ENCODE data around the gene FSCN2. TPM values are rescaled to one million over a fixed set of nuclear protein-coding genes. Genes with fewer than 3 reads are reported as not detected.

Gene FSCN2
- total RNA-seq, 1 experiment from 2014 or later = 0.63 TPM

- no peaks in the 10 kb centered on the region for H3K36me3 ChIP-seq (ENCODE audit: insufficient read depth, low read length)
- no peak overlapping the region for H3K4me2 ChIP-seq (ENCODE audit: low read depth, low read length, poor library complexity, severe bottlenecking)
- no peak for DNase-seq
- no peaks in the 10 kb centered on the region for H4K20me1 ChIP-seq (ENCODE audit: insufficient read depth, low read depth, low read length)
- no peak overlapping the region for H3K9ac ChIP-seq (ENCODE audit: low read length)
- H3K79me2 ChIP-seq (ENCODE audit: low read length) = no peaks in the 10 kb centered on the region
- peaks cover 9% of the 10 kb centered on the region for H3K4me1 ChIP-seq (ENCODE audit: low read length)
- no peaks in the 10 kb centered on the region for H3K9me2 ChIP-seq (replicated peaks; ENCODE audit: insufficient read depth, low read length)
- H3K4me3 ChIP-seq (ENCODE audit: low read length) = no peak overlapping the region
- H3K27ac ChIP-seq (ENCODE audit: low read length) = no peak overlapping the region
- H3K9me3 ChIP-seq (ENCODE audit: low read length) = no peaks in the 10 kb centered on the region
- H3K27me3 ChIP-seq (ENCODE audit: low read length) = no peaks in the 10 kb centered on the region
- H2AFZ ChIP-seq (ENCODE audit: low read length) = no peak overlapping the region
Measured at GRCh38 chr17:81483085-81483861, 44.9 kb upstream of the FSCN2 start.

GRCh38 chr17:81483862-81484194, 44.3 kb upstream of the FSCN2 start:
- H4K20me1 ChIP-seq (ENCODE audit: insufficient read depth, low read depth, low read length) = no peaks in the 10 kb centered on the region
- no peak overlapping the region for H2AFZ ChIP-seq (ENCODE audit: low read length)
- H3K79me2 ChIP-seq (ENCODE audit: low read length) = no peaks in the 10 kb centered on the region
- no peak overlapping the region for H3K9ac ChIP-seq (ENCODE audit: low read length)
- H3K9me3 ChIP-seq (ENCODE audit: low read length) = no peaks in the 10 kb centered on the region
- H3K27me3 ChIP-seq (ENCODE audit: low read length) = no peaks in the 10 kb centered on the region
- no peaks in the 10 kb centered on the region for H3K36me3 ChIP-seq (ENCODE audit: insufficient read depth, low read length)
- H3K27ac ChIP-seq (ENCODE audit: low read length) = no peak overlapping the region
- peaks cover 9% of the 10 kb centered on the region for H3K4me1 ChIP-seq (ENCODE audit: low read length)
- peak overlapping the region; percentile 69 for H3K4me2 ChIP-seq (ENCODE audit: low read depth, low read length, poor library complexity, severe bottlenecking)
- no peak for DNase-seq
- H3K4me3 ChIP-seq (ENCODE audit: low read length) = no peak overlapping the region
- H3K9me2 ChIP-seq (replicated peaks; ENCODE audit: insufficient read depth, low read length) = no peaks in the 10 kb centered on the region

GRCh38 chr17:81484195-81484979, 43.8 kb upstream of the FSCN2 start:
- H3K36me3 ChIP-seq (ENCODE audit: insufficient read depth, low read length) = no peaks in the 10 kb centered on the region
- H3K4me1 ChIP-seq (ENCODE audit: low read length) = peaks cover 9% of the 10 kb centered on the region
- H3K4me3 ChIP-seq (ENCODE audit: low read length) = peak overlapping the region; percentile 51
- H4K20me1 ChIP-seq (ENCODE audit: insufficient read depth, low read depth, low read length) = no peaks in the 10 kb centered on the region
- no peaks in the 10 kb centered on the region for H3K9me3 ChIP-seq (ENCODE audit: low read length)
- H2AFZ ChIP-seq (ENCODE audit: low read length) = peak overlapping the region; percentile 79
- no peaks in the 10 kb centered on the region for H3K27me3 ChIP-seq (ENCODE audit: low read length)
- H3K27ac ChIP-seq (ENCODE audit: low read length) = no peak overlapping the region
- DNase-seq = peak; percentile 94
- no peaks in the 10 kb centered on the region for H3K9me2 ChIP-seq (replicated peaks; ENCODE audit: insufficient read depth, low read length)
- H3K79me2 ChIP-seq (ENCODE audit: low read length) = no peaks in the 10 kb centered on the region
- peak overlapping the region; percentile 63 for H3K9ac ChIP-seq (ENCODE audit: low read length)
- peak overlapping the region; percentile 69 for H3K4me2 ChIP-seq (ENCODE audit: low read depth, low read length, poor library complexity, severe bottlenecking)

- H3K4me1 ChIP-seq (ENCODE audit: low read length) = peaks cover 9% of the 10 kb centered on the region
- H3K36me3 ChIP-seq (ENCODE audit: insufficient read depth, low read length) = no peaks in the 10 kb centered on the region
- no peak overlapping the region for H3K4me2 ChIP-seq (ENCODE audit: low read depth, low read length, poor library complexity, severe bottlenecking)
- H3K9me3 ChIP-seq (ENCODE audit: low read length) = no peaks in the 10 kb centered on the region
- no peak overlapping the region for H2AFZ ChIP-seq (ENCODE audit: low read length)
- no peaks in the 10 kb centered on the region for H3K9me2 ChIP-seq (replicated peaks; ENCODE audit: insufficient read depth, low read length)
- H3K27me3 ChIP-seq (ENCODE audit: low read length) = no peaks in the 10 kb centered on the region
- H3K79me2 ChIP-seq (ENCODE audit: low read length) = no peaks in the 10 kb centered on the region
- no peak overlapping the region for H3K9ac ChIP-seq (ENCODE audit: low read length)
- DNase-seq = no peak
- H3K27ac ChIP-seq (ENCODE audit: low read length) = no peak overlapping the region
- H4K20me1 ChIP-seq (ENCODE audit: insufficient read depth, low read depth, low read length) = no peaks in the 10 kb centered on the region
- no peak overlapping the region for H3K4me3 ChIP-seq (ENCODE audit: low read length)
Measured at GRCh38 chr17:81486199-81486810, 41.9 kb upstream of the FSCN2 start.

GRCh38 chr17:81487089-81487486, 41.1 kb upstream of the FSCN2 start:
- Histone ChIP-seq H3K4me2 (ENCODE audit: low read depth, low read length, poor library complexity, severe bottlenecking) (no peak overlapping the region), H3K9me2 (replicated peaks; ENCODE audit: insufficient read depth, low read length) (no peaks in the 10 kb centered on the region), H3K36me3 (ENCODE audit: insufficient read depth, low read length) (no peaks in the 10 kb centered on the region), H3K9ac (ENCODE audit: low read length) (no peak overlapping the region), H4K20me1 (ENCODE audit: insufficient read depth, low read depth, low read length) (no peaks in the 10 kb centered on the region), H3K27ac (ENCODE audit: low read length) (no peak overlapping the region), H3K9me3 (ENCODE audit: low read length) (no peaks in the 10 kb centered on the region), H3K4me3 (ENCODE audit: low read length) (no peak overlapping the region), H2AFZ (ENCODE audit: low read length) (no peak overlapping the region), H3K4me1 (ENCODE audit: low read length) (peaks cover 9% of the 10 kb centered on the region), H3K79me2 (ENCODE audit: low read length) (no peaks in the 10 kb centered on the region), H3K27me3 (ENCODE audit: low read length) (no peaks in the 10 kb centered on the region)
- no peak for DNase-seq

- Histone ChIP-seq H3K4me3 (ENCODE audit: low read length) (no peak overlapping the region), H3K9ac (ENCODE audit: low read length) (no peak overlapping the region), H2AFZ (ENCODE audit: low read length) (no peak overlapping the region), H3K36me3 (ENCODE audit: insufficient read depth, low read length) (no peaks in the 10 kb centered on the region), H4K20me1 (ENCODE audit: insufficient read depth, low read depth, low read length) (no peaks in the 10 kb centered on the region), H3K4me1 (ENCODE audit: low read length) (peaks cover 9% of the 10 kb centered on the region), H3K4me2 (ENCODE audit: low read depth, low read length, poor library complexity, severe bottlenecking) (no peak overlapping the region), H3K79me2 (ENCODE audit: low read length) (no peaks in the 10 kb centered on the region), H3K27me3 (ENCODE audit: low read length) (no peaks in the 10 kb centered on the region), H3K27ac (ENCODE audit: low read length) (no peak overlapping the region), H3K9me3 (ENCODE audit: low read length) (no peaks in the 10 kb centered on the region), H3K9me2 (replicated peaks; ENCODE audit: insufficient read depth, low read length) (no peaks in the 10 kb centered on the region)
- no peak for DNase-seq
Measured at GRCh38 chr17:81487487-81488275, 40.5 kb upstream of the FSCN2 start.

GRCh38 chr17:81488276-81488860, 39.8 kb upstream of the FSCN2 start:
- Histone ChIP-seq H3K4me3 (ENCODE audit: low read length) (no peak overlapping the region), H3K9me3 (ENCODE audit: low read length) (no peaks in the 10 kb centered on the region), H3K4me2 (ENCODE audit: low read depth, low read length, poor library complexity, severe bottlenecking) (no peak overlapping the region), H3K27me3 (ENCODE audit: low read length) (no peaks in the 10 kb centered on the region), H3K9ac (ENCODE audit: low read length) (no peak overlapping the region), H3K9me2 (replicated peaks; ENCODE audit: insufficient read depth, low read length) (no peaks in the 10 kb centered on the region), H2AFZ (ENCODE audit: low read length) (no peak overlapping the region), H4K20me1 (ENCODE audit: insufficient read depth, low read depth, low read length) (no peaks in the 10 kb centered on the region), H3K27ac (ENCODE audit: low read length) (no peak overlapping the region), H3K79me2 (ENCODE audit: low read length) (no peaks in the 10 kb centered on the region), H3K4me1 (ENCODE audit: low read length) (peaks cover 9% of the 10 kb centered on the region), H3K36me3 (ENCODE audit: insufficient read depth, low read length) (no peaks in the 10 kb centered on the region)
- DNase-seq = no peak

Data from Karpas-422 (cell line).